Measurements from ENCODE around the gene PPIL6.

The PPIL6 gene

GRCh38 chr6:109453594-109454495 is 13.4 kb upstream of the PPIL6 start:
- no peak for DNase-seq (ENCODE audit: low read depth)
- Histone ChIP-seq H3K4me3 (ENCODE audit: low read length) (peak overlapping the region; percentile 87), H3K36me3 (ENCODE audit: control insufficient read depth, insufficient read depth, low read length, severe bottlenecking) (peaks cover 10% of the 10 kb centered on the region)

GRCh38 chr6:109453156-109453555 is 12.7 kb upstream of the PPIL6 start:
- no peaks in the 10 kb centered on the region for H3K27me3 ChIP-seq (replicated peaks; ENCODE audit: control insufficient read depth, insufficient read depth, low read length)

More at GRCh38 chr6:109453594-109454495, 13.4 kb upstream of the PPIL6 start:
- Histone ChIP-seq H3K27me3 (replicated peaks; ENCODE audit: control insufficient read depth, insufficient read depth, low read length) (no peaks in the 10 kb centered on the region), H3K9me3 (ENCODE audit: control insufficient read depth, low read length) (no peaks in the 10 kb centered on the region), H3K4me1 (ENCODE audit: control insufficient read depth, insufficient read depth, low read length) (peaks cover 25% of the 10 kb centered on the region), H3K9ac (ENCODE audit: low read length) (peak overlapping the region; percentile 87)

GRCh38 chr6:109452181-109452580 is 11.8 kb upstream of the PPIL6 start:
- no peak for DNase-seq (ENCODE audit: low read depth)
- Histone ChIP-seq H3K9ac (ENCODE audit: low read length) (no peak overlapping the region), H3K27me3 (replicated peaks; ENCODE audit: control insufficient read depth, insufficient read depth, low read length) (no peaks in the 10 kb centered on the region), H3K4me1 (ENCODE audit: control insufficient read depth, insufficient read depth, low read length) (peaks cover 18% of the 10 kb centered on the region), H3K9me3 (ENCODE audit: control insufficient read depth, low read length) (no peaks in the 10 kb centered on the region), H3K36me3 (ENCODE audit: control insufficient read depth, insufficient read depth, low read length, severe bottlenecking) (peaks cover 10% of the 10 kb centered on the region), H3K4me3 (ENCODE audit: low read length) (no peak overlapping the region)

More at GRCh38 chr6:109453156-109453555, 12.7 kb upstream of the PPIL6 start:
- H3K9me3 ChIP-seq (ENCODE audit: control insufficient read depth, low read length): no peaks in the 10 kb centered on the region
- no peak overlapping the region for H3K4me3 ChIP-seq (ENCODE audit: low read length)
- H3K4me1 ChIP-seq (ENCODE audit: control insufficient read depth, insufficient read depth, low read length): peaks cover 25% of the 10 kb centered on the region
- H3K36me3 ChIP-seq (ENCODE audit: control insufficient read depth, insufficient read depth, low read length, severe bottlenecking): peaks cover 10% of the 10 kb centered on the region
- no peak overlapping the region for H3K9ac ChIP-seq (ENCODE audit: low read length)
- no peak for DNase-seq (ENCODE audit: low read depth)

GRCh38 chr6:109451376-109451775 is 10.9 kb upstream of the PPIL6 start:
- Histone ChIP-seq H3K4me3 (ENCODE audit: low read length) (no peak overlapping the region), H3K9ac (ENCODE audit: low read length) (no peak overlapping the region), H3K36me3 (ENCODE audit: control insufficient read depth, insufficient read depth, low read length, severe bottlenecking) (peaks cover 14% of the 10 kb centered on the region), H3K9me3 (ENCODE audit: control insufficient read depth, low read length) (no peaks in the 10 kb centered on the region), H3K4me1 (ENCODE audit: control insufficient read depth, insufficient read depth, low read length) (peaks cover 11% of the 10 kb centered on the region), H3K27me3 (replicated peaks; ENCODE audit: control insufficient read depth, insufficient read depth, low read length) (no peaks in the 10 kb centered on the region)
- no peak for DNase-seq (ENCODE audit: low read depth)

GRCh38 chr6:109450801-109451200 is 10.4 kb upstream of the PPIL6 start:
- no peak overlapping the region for H3K9ac ChIP-seq (ENCODE audit: low read length)
- H3K4me1 ChIP-seq (ENCODE audit: control insufficient read depth, insufficient read depth, low read length): peaks cover 9% of the 10 kb centered on the region
- peaks cover 20% of the 10 kb centered on the region for H3K36me3 ChIP-seq (ENCODE audit: control insufficient read depth, insufficient read depth, low read length, severe bottlenecking)
- DNase-seq (ENCODE audit: low read depth): no peak
- no peak overlapping the region for H3K4me3 ChIP-seq (ENCODE audit: low read length)
- no peaks in the 10 kb centered on the region for H3K27me3 ChIP-seq (replicated peaks; ENCODE audit: control insufficient read depth, insufficient read depth, low read length)
- no peaks in the 10 kb centered on the region for H3K9me3 ChIP-seq (ENCODE audit: control insufficient read depth, low read length)

GRCh38 chr6:109449795-109450673 is 9.6 kb upstream of the PPIL6 start:
- Histone ChIP-seq H3K27me3 (replicated peaks; ENCODE audit: control insufficient read depth, insufficient read depth, low read length) (no peaks in the 10 kb centered on the region), H3K9me3 (ENCODE audit: control insufficient read depth, low read length) (no peaks in the 10 kb centered on the region), H3K36me3 (ENCODE audit: control insufficient read depth, insufficient read depth, low read length, severe bottlenecking) (peaks cover 27% of the 10 kb centered on the region), H3K9ac (ENCODE audit: low read length) (no peak overlapping the region), H3K4me1 (ENCODE audit: control insufficient read depth, insufficient read depth, low read length) (peaks cover 9% of the 10 kb centered on the region), H3K4me3 (ENCODE audit: low read length) (no peak overlapping the region)
- DNase-seq (ENCODE audit: low read depth): no peak

- Histone ChIP-seq H3K27me3 (replicated peaks; ENCODE audit: control insufficient read depth, insufficient read depth, low read length) (no peaks in the 10 kb centered on the region), H3K36me3 (ENCODE audit: control insufficient read depth, insufficient read depth, low read length, severe bottlenecking) (peaks cover 35% of the 10 kb centered on the region), H3K9me3 (ENCODE audit: control insufficient read depth, low read length) (no peaks in the 10 kb centered on the region), H3K4me1 (ENCODE audit: control insufficient read depth, insufficient read depth, low read length) (peaks cover 4% of the 10 kb centered on the region), H3K4me3 (ENCODE audit: low read length) (no peak overlapping the region), H3K9ac (ENCODE audit: low read length) (no peak overlapping the region)
- no peak for DNase-seq (ENCODE audit: low read depth)
Observed at GRCh38 chr6:109449064-109449794, 8.8 kb upstream of the PPIL6 start.

- no peak for DNase-seq (ENCODE audit: low read depth)
- Histone ChIP-seq H3K36me3 (ENCODE audit: control insufficient read depth, insufficient read depth, low read length, severe bottlenecking) (peaks cover 42% of the 10 kb centered on the region), H3K9ac (ENCODE audit: low read length) (no peak overlapping the region), H3K4me1 (ENCODE audit: control insufficient read depth, insufficient read depth, low read length) (no peaks in the 10 kb centered on the region), H3K27me3 (replicated peaks; ENCODE audit: control insufficient read depth, insufficient read depth, low read length) (no peaks in the 10 kb centered on the region), H3K4me3 (ENCODE audit: low read length) (no peak overlapping the region), H3K9me3 (ENCODE audit: control insufficient read depth, low read length) (no peaks in the 10 kb centered on the region)
Observed at GRCh38 chr6:109448615-109449014, 8.2 kb upstream of the PPIL6 start.

GRCh38 chr6:109447878-109448555 is 7.6 kb upstream of the PPIL6 start:
- Histone ChIP-seq H3K27me3 (replicated peaks; ENCODE audit: control insufficient read depth, insufficient read depth, low read length) (no peaks in the 10 kb centered on the region), H3K36me3 (ENCODE audit: control insufficient read depth, insufficient read depth, low read length, severe bottlenecking) (peaks cover 48% of the 10 kb centered on the region), H3K9ac (ENCODE audit: low read length) (no peak overlapping the region), H3K4me1 (ENCODE audit: control insufficient read depth, insufficient read depth, low read length) (no peaks in the 10 kb centered on the region), H3K9me3 (ENCODE audit: control insufficient read depth, low read length) (no peaks in the 10 kb centered on the region), H3K4me3 (ENCODE audit: low read length) (no peak overlapping the region)
- no peak for DNase-seq (ENCODE audit: low read depth)

GRCh38 chr6:109447087-109447486 is 6.7 kb upstream of the PPIL6 start:
- no peaks in the 10 kb centered on the region for H3K27me3 ChIP-seq (replicated peaks; ENCODE audit: control insufficient read depth, insufficient read depth, low read length)
- no peak for DNase-seq (ENCODE audit: low read depth)
- no peaks in the 10 kb centered on the region for H3K4me1 ChIP-seq (ENCODE audit: control insufficient read depth, insufficient read depth, low read length)
- no peak overlapping the region for H3K4me3 ChIP-seq (ENCODE audit: low read length)
- no peaks in the 10 kb centered on the region for H3K9me3 ChIP-seq (ENCODE audit: control insufficient read depth, low read length)
- no peak overlapping the region for H3K9ac ChIP-seq (ENCODE audit: low read length)
- H3K36me3 ChIP-seq (ENCODE audit: control insufficient read depth, insufficient read depth, low read length, severe bottlenecking): peaks cover 46% of the 10 kb centered on the region

Data from adipocyte (in vitro differentiated cells).